ENCODE measurements around the gene CCDC34. TPM values are rescaled to one million over a fixed set of nuclear protein-coding genes. Genes with fewer than 3 reads are reported as not detected.

CCDC34 gene
- total RNA-seq, 1 donor from 2014 or later: 5.6 TPM

- no peaks in the 10 kb centered on the region for H3K36me3 ChIP-seq (ENCODE audit: control insufficient read depth, insufficient read depth, low read length)
- H3K4me3 ChIP-seq (ENCODE audit: low read depth, low read length): no peak overlapping the region
- TF ChIP-seq, protein P1, sequence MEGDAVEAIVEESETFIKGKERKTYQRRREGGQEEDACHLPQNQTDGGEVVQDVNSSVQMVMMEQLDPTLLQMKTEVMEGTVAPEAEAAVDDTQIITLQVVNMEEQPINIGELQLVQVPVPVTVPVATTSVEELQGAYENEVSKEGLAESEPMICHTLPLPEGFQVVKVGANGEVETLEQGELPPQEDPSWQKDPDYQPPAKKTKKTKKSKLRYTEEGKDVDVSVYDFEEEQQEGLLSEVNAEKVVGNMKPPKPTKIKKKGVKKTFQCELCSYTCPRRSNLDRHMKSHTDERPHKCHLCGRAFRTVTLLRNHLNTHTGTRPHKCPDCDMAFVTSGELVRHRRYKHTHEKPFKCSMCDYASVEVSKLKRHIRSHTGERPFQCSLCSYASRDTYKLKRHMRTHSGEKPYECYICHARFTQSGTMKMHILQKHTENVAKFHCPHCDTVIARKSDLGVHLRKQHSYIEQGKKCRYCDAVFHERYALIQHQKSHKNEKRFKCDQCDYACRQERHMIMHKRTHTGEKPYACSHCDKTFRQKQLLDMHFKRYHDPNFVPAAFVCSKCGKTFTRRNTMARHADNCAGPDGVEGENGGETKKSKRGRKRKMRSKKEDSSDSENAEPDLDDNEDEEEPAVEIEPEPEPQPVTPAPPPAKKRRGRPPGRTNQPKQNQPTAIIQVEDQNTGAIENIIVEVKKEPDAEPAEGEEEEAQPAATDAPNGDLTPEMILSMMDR (IDR thresholded peaks at IDR 0.05; ENCODE audit: insufficient read depth, low read length, poor library complexity, severe bottlenecking): no peak
- no peak for DNase-seq (ENCODE audit: low read depth)
- H3K27me3 ChIP-seq (ENCODE audit: control insufficient read depth, insufficient read depth, low read length): no peaks in the 10 kb centered on the region
These were observed 23.3 kb upstream of the CCDC34 start for GRCh38 chr11:27386181-27386845.

DNA sequence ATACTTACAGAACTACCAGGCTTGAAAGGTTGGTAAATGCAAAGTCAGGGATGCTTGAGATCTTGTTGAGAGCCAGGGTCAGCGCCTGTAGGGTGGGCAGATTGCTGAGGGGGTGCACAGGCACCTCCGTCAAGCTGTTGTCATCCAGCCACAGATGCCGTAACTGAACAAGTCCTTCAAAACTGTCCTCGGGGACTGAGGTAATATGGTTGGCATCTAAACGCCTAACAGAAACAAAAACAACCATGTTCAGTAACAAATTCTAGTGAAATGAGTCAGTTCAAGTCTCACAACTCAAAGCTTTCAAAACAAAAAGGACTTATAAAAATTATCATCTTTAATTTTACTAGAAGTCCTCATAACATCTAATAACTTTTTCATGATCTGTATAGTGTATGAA is 22.2 kb upstream of the CCDC34 start:
- Histone ChIP-seq H3K27me3 (ENCODE audit: control insufficient read depth, insufficient read depth, low read length) (no peaks in the 10 kb centered on the region), H3K4me3 (ENCODE audit: low read depth, low read length) (no peak overlapping the region), H3K36me3 (ENCODE audit: control insufficient read depth, insufficient read depth, low read length) (no peaks in the 10 kb centered on the region)
- DNase-seq (ENCODE audit: low read depth): peak; percentile 70
- TF ChIP-seq, protein P1 (IDR thresholded peaks at IDR 0.05; ENCODE audit: insufficient read depth, low read length, poor library complexity, severe bottlenecking): no peak

DNA sequence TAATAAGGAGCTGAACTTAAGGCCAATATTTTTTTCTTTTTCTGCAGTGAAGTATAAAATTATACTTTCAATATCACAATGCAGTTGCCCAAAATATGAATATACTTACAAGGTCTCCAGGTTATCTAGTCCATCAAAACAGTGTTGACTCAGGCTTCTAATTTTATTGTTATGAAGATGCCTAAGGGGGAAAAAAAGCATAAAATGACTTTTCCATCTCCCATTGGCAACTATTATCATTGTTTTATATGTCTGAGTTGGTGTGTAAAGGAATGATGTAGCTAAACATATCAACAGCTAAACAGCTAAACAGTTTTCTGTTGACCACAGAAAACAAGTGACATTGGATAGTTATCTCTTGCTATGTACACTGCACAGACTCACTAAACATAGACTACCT is 21.2 kb upstream of the CCDC34 start:
- no peak for DNase-seq (ENCODE audit: low read depth)
- Histone ChIP-seq H3K4me3 (ENCODE audit: low read depth, low read length) (no peak overlapping the region), H3K36me3 (ENCODE audit: control insufficient read depth, insufficient read depth, low read length) (no peaks in the 10 kb centered on the region), H3K27me3 (ENCODE audit: control insufficient read depth, insufficient read depth, low read length) (no peaks in the 10 kb centered on the region)
- TF ChIP-seq, protein P1 (IDR thresholded peaks at IDR 0.05; ENCODE audit: insufficient read depth, low read length, poor library complexity, severe bottlenecking): no peak

DNA sequence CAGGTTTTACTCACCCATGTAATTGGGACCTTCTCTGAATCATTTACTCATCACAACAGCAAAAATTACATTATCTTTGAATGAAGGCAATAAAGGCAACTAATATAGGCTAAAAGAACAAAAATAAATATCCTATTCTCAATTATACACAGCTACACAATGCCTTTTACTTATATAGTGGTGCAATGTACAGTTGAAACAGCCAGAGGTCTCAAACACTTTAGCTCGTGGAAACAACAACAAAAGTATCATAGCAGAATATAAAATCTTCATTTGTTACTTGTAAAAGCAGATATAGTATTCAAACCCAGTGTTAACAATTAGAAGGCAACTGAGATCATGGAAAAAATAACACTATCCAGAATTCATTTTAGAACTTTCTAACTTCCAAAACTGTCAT is 20.6 kb upstream of the CCDC34 start:
- TF ChIP-seq, protein P1 (IDR thresholded peaks at IDR 0.05; ENCODE audit: insufficient read depth, low read length, poor library complexity, severe bottlenecking): no peak
- H3K36me3 ChIP-seq (ENCODE audit: control insufficient read depth, insufficient read depth, low read length): no peaks in the 10 kb centered on the region
- DNase-seq (ENCODE audit: low read depth): no peak
- no peak overlapping the region for H3K4me3 ChIP-seq (ENCODE audit: low read depth, low read length)
- no peaks in the 10 kb centered on the region for H3K27me3 ChIP-seq (ENCODE audit: control insufficient read depth, insufficient read depth, low read length)

DNA sequence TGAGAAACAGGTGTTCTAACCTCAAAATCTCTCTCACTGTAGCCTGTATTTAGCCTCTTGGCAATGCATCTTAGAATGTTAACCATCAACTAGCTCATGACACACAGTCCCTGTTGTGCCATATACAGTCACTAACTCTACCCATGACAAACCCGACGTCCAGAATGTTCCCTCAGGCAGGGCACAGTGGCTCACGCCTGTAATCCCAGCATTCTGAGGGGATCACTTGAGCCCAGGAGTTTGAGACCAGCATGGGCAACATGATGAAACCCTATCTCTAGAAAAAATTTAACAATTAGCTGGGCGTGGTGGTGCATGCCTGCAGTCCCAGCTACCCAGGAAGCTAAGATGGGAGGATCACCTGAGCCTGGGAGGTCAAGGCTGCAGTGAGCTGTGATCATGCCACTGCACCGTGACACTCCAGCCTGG is 18.2 kb upstream of the CCDC34 start:
- no peaks in the 10 kb centered on the region for H3K36me3 ChIP-seq (ENCODE audit: control insufficient read depth, insufficient read depth, low read length)
- DNase-seq (ENCODE audit: low read depth): no peak
- TF ChIP-seq, protein P1 (IDR thresholded peaks at IDR 0.05; ENCODE audit: insufficient read depth, low read length, poor library complexity, severe bottlenecking): no peak
- H3K27me3 ChIP-seq (ENCODE audit: control insufficient read depth, insufficient read depth, low read length): no peaks in the 10 kb centered on the region
- no peak overlapping the region for H3K4me3 ChIP-seq (ENCODE audit: low read depth, low read length)

- no peaks in the 10 kb centered on the region for H3K27me3 ChIP-seq (ENCODE audit: control insufficient read depth, insufficient read depth, low read length)
- no peaks in the 10 kb centered on the region for H3K36me3 ChIP-seq (ENCODE audit: control insufficient read depth, insufficient read depth, low read length)
- TF ChIP-seq, protein P1 (IDR thresholded peaks at IDR 0.05; ENCODE audit: insufficient read depth, low read length, poor library complexity, severe bottlenecking): no peak
- no peak for DNase-seq (ENCODE audit: low read depth)
- no peak overlapping the region for H3K4me3 ChIP-seq (ENCODE audit: low read depth, low read length)
These were observed 17.8 kb upstream of the CCDC34 start for GRCh38 chr11:27380771-27381170.

Data from kidney epithelial cell (primary cell).